ENCODE data around the gene KRTAP12-4.
"Not testable (repeated sequence)": the region's sequence is repeated elsewhere in the genome, so short reads cannot be mapped to it uniquely, and the experiment has no call there.

The KRTAP12-4 gene

DNA sequence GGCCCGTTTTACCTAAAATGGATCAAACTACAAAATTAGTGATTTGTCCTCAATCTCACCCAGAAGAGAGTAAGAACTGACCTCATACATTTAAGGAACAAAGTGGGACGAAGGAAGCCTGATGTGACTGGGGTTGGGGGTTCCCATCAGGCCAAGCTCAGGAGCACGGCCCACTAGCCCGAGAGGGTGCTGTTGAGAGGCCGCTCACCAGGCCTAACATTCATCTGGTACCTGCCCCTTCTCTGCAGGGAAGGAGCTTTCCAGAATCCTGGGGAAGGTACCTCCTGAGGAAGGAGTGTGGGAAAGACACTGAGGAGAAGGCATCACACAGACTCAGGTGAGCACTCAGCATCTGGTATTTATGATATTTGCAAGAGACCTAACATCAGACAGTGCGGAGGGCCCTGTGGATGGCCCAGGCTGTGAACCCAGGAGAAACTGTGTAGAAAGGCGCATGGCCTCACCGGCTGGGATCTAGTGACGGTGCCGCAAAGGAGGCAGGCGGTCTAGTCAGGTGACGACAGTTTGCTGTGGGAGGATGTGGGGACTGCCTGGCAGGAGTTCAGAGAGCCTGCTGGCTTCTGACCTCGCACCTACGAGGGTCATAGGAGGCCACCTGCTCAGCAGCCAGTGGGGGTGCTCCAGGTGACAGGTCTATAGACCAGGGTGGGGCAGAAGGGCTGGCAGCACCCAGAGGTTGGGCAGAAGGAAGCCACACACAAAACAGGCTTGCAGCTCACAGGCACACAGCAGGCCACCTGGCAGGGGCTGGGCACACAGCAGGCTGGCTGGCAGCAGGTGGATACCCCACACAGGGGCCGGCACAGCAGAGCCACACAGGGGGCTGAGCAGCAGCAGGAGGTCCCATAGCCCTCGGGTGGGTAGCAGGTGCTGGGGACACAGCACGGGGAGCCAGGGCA, 543 bp downstream of the KRTAP12-4 start:
- DNase-seq, result no peak

DNA sequence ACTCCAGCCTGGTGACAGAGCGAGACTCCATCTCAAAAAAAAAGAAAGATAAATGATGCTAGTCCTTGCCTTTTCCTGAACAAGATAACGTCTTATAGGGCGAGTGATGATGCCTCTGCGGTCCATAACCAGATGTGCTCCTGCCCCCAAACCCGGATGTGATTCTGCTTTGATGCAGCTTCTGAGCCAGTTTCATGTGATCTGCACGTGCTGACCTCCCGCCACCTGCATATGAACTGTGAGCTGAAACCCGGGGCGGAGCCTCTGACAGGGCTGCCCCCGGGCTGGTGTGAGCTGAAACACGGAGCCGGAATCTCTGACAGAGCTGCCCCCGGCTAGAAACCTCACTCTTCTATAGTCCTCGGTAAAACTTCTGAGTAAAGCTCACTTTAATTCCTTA, 1.3 kb downstream of the KRTAP12-4 start:
- DNase-seq, result no peak

DNA sequence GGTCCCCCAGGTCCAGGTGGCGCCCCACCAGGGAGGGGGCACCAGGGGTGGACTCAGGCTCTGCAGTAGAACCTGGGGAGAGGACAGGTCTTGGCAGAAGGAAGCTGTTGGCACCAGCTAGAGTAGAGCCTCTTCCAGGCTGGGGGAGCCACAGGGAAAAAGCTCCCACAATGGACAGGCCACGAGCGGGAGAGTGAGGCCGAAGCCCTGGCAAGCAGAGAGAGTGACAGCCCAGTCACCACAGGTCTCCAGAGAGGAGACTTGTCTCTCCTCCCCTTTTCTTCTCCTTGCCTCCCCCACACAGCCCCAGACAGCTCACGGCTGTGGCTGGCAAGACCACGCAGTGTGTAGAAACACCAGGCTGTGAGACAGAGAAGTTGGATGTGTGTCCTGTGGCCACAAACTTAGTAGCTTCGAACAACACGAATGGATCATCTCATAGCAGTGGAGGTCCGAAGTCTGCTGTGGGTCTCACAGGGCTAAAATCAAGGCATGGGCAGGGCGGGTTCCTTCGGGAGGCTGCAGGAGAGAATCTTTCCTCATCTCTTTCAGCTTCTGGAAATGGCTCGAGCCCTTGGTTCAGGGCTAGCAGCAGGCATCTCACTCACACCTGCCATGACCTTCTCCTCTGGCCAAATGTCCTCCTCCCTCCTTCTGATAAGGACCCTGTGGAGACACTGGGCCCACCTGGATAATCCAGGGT, 3.3 kb downstream of the KRTAP12-4 start:
- DNase-seq, result no peak

DNA sequence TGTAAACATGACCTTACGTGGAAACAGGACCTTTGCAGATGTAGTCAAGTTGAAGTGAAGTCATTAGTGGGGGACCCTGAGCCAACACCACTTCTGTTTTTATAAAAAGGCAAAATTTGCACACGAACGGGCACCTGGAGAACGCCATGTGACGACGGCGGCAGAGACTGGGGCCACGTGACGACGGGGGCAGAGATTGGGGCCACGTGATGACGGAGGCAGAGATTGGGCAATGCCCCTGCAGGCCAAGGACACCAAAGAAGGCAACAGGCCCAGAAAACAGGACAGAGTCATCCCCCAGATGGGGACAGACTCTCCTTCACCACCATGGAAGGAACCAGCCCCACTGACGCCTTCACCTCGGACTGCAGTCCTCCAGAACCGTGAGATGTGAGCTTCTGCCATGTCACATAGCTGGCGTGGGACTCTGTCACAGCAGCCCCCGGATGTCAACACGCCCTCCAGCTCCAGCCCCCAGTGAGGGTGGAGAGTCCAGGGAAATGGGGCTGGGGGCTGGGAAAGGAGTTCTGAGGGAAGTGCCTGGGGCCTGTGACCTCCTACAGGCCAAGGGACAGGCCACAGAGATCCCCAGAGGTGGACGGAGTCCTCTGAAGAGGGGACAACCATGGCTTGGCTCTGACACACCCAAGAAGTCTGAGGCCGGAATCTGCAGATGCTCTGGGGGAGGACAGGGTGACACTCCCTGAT, 4.0 kb downstream of the KRTAP12-4 start:
- DNase-seq, result no peak

DNA sequence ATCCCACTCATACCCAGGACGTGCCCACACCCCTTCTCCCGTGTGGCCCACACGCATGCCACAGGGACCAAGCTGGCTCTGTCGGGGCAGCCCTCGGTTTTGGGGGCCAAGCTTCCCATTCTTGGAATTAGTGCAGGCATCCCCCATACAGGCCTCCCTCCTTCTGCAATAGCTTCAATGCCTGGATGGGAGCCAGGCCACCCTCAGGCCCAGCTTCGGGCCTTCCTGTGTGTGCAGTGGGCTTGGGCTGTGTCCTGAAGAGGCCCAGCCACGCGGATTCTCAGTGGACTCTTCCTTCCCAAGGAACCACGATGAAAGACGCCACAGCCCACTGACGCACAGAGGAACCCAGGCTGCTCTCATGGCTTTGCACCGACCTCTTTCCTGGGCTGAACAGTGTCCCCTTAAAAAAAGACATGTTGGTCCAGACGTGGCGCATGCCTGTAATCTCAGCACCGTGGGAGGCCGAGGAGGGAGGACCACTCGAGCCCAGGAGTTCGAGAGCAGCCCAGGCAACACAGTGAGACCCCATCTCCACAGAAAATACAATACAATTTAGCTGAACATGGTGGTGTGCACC, 4.8 kb downstream of the KRTAP12-4 start:
- no peak for DNase-seq

GRCh38 chr21:44648557-44649311, 5.7 kb downstream of the KRTAP12-4 start:
- no peak for DNase-seq

GRCh38 chr21:44647222-44647552, 7.3 kb downstream of the KRTAP12-4 start:
- no peak for DNase-seq

DNA sequence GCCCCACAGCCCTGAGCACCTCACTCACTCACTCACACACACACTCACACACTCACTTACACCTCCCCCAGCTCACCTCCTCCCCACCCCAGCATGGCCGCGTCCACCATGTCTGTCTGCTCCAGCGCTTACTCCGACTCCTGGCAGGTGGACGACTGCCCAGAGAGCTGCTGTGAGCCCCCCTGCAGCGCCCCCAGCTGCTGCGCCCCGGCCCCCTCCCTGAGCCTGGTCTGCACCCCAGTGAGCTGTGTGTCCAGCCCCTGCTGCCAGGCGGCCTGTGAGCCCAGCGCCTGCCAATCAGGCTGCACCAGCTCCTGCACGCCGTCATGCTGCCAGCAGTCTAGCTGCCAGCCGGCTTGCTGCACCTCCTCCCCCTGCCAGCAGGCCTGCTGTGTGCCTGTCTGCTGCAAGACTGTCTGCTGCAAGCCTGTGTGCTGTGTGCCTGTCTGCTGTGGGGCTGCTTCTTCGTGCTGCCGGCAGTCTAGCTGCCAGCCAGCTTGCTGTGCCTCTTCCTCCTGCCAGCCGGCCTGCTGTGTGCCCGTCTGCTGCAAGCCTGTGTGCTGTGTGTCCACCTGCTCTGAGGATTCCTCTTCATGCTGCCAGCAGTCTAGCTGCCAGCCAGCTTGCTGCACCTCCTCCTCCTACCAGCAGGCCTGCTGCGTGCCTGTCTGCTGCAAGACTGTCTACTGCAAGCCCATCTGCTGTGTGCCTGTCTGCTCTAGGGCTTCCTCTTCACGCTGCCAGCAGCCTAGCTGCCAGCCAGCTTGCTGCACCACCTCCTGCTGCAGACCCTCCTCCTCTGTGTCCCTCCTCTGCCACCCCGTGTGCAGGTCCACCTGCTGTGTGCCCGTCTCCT, 7.9 kb downstream of the KRTAP12-4 start, which contains the start of gene KRTAP10-11:
KRTAP10-11 (plus strand) TSS at position 49 of the 856 bp plus-strand sequence; CDS start at position 94, 45 bp downstream.
- DNase-seq, result not testable (repeated sequence)

DNA sequence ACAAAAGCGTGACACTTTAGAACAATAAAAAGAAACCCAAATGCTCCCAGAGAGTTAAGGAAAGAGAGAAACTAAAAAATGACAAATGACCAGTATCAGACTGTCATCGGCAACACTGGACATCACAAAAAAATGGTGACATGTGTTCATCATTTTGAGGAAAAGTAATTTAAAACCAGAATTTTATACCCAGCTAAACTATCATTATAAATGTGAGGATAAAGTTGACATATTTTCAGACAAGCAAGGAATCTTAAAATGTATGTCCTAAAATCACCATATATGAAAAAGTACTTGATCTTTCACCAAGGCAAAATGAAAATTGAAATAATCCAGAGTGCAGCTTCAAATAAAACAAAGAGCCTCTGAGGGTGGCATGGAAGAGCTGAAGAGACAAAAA, 9.6 kb downstream of the KRTAP12-4 start:
- DNase-seq, result no peak

DNA sequence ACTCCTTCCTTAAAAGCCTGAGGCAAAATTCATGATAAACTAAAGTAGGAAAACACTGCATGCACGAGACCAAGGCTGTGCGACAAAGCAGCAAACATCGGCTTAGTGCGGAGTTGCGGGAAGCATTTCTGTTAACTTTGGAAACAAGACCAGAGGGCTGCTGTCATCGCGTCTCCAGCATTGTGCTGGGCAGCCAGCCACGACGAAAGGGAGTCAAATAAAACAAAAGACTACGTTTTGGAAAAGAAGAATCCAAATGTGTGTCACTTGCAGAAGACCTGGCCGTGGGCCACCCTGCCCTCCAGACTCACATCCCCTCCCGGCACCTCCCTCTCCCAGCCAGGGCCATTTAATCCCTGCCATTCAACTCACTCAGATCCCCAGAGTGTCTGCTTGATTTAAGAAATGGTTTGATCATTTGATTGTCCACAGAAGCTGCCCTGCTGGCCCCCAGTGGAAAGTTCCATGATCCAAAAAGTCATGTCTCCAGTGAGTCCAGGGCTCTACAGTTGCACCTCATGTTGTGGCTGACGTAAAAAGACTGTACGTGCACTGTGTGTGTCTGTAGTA, 10.6 kb downstream of the KRTAP12-4 start:
- DNase-seq, result no peak

GRCh38 chr21:44640761-44641160, 13.7 kb downstream of the KRTAP12-4 start:
- DNase-seq, result no peak

DNA sequence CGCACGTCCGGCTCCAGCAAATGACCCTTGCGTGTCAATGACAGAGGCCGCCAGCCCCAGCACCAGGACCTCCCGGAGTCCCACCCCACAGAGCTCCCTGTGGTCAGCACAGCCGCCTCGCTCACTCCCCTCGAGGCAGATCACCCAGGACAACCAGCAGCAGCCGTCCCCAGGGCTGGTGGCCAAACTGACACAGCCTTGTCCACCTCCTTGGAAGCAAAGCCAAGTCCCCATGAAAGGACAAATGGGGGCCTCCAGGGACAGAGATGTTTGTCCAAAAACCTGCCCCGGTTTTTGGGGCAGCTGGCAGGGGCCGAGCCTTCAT, 15.2 kb downstream of the KRTAP12-4 start:
- no peak for DNase-seq

GRCh38 chr21:44638506-44639330, 15.7 kb downstream of the KRTAP12-4 start:
- not testable (repeated sequence) for DNase-seq

DNA sequence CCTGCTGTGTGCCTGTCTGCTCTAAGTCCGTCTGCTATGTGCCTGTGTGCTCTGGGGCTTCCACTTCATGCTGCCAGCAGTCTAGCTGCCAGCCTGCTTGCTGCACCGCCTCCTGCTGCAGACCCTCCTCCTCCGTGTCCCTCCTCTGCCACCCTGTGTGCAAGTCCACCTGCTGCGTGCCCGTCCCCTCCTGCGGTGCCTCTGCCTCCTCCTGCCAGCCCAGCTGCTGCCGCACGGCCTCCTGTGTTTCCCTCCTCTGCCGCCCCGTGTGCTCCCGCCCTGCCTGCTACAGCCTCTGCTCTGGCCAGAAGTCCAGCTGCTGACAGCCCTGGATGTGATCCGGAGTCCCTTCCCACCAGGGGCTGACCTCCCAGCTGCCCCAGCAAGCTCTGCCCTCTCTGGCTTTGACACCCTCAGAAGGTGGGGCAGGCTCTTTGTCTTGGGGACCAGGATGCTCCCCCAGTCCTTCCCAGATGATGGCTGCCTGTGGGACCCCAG, 16.6 kb downstream of the KRTAP12-4 start:
- not testable (repeated sequence) for DNase-seq

- peak in 1 of 2 experiments; percentile 44 for DNase-seq
These were observed 17.2 kb downstream of the KRTAP12-4 start, which contains the start of gene KRTAP10-10 for GRCh38 chr21:44637018-44637850. TSS of gene KRTAP10-10 (plus strand) at chr21:44637356. CDS start at chr21:44637418, 62 bp downstream.

DNA sequence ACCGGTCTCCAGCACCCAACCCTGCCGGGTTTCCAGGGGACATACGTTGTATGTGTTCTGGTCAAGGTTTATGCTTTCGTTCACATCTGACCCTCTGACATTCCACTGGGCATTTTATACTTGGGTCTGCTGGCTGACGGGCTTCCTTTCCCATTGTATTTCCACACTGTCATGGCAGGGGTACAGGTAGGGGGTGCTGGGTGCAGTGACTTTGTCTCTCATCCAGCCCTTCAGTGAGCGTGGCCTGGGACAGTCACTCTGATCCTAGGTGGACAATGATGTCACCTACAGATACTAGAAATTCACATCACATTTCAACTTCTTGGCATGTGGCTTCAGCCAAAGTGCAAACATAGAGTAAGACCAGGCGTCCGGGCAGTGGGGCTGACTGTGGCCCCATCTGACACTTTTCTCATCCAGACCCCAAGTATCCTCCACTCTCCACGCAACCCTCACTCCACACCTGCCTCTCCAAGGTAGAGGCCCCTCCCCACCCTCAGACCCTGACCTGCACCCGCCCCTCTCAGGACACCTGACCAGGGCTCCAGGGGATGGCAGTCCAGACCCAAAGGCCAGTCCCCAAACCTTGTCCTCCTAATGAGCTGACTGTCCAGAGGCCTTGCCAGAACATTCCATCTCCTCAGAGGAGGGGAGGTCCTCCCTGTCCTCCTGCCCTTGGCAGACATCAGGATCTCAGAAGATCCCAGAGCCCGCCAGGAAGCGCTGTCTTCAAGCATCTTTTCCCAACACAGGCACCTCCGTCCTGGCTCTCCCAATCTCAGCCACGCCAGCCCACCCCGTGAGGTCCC, 18.0 kb downstream of the KRTAP12-4 start:
- DNase-seq, result no peak

GRCh38 chr21:44632067-44632466, 22.4 kb downstream of the KRTAP12-4 start:
- no peak for DNase-seq

DNA sequence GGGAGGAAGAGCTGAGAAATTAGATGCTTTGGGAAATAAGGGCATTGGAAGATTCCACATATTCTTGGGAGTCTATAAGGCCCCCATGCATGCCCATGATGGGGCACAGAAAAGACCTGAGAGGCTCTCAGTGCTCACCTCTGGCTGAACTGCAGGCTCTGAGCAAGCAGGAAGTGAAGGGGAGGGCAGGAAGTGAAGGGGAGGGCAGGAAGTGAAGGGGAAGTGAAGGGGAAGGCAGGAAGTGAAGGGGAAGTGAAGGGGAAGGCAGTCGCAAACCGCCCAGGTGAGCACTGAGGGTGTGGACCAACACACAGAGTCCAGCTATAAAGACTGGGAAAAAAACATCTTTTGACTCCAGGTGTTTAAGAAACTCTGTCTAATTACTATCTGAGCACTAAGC, 24.0 kb downstream of the KRTAP12-4 start:
- no peak for DNase-seq

All from NCI-H446 (cell line).